CD4-positive, alpha-beta T cell (primary cell): ENCODE measurements around the gene PCDH18. TPM values are rescaled to one million over a fixed set of nuclear protein-coding genes. Genes with fewer than 3 reads are reported as not detected.

Source experiments
- ATAC-seq: fragments of 200-7000 bp; cut with Tn5 transposase; one replicate; pipeline ENCODE4 v1.10.0; 2022; ENCODE audit warnings: mild to moderate bottlenecking; ENCODE audit not compliant: poor library complexity
- CTCF ChIA-PET: fragments of 350-600 bp; sonication (Branson Sonifier 250); formaldehyde crosslinking; loops from one replicate; lab custom pipeline; 2021; ENCODE audit warnings: antibody characterized with exemption, inconsistent platforms; lab: Charles Lee
- POLR2A ChIA-PET: fragments of 350-600 bp; sonication (Branson Sonifier 250); formaldehyde crosslinking; loops from one replicate; lab custom pipeline; 2021; ENCODE audit warnings: antibody characterized with exemption, inconsistent platforms; lab: Charles Lee
- DNase-seq, 14 experiments: peaks; one replicate each; pipeline ENCODE4 v3.0.0-alpha.2; 2013 to 2020; ENCODE audit warnings: mixed read lengths in 2 of 14
- H3K27ac ChIP-seq, 2 donors: one replicate each; pipeline versions ENCODE4 v1.5.1 to v1.7.0; 2013; ENCODE audit warnings: low read length in 2 of 2, low read depth in 1 of 2, mild to moderate bottlenecking in 1 of 2
- H3K27me3 ChIP-seq, 2 experiments: 1 replicate in 1 of 2; 2 replicates in 1 of 2; pipeline versions ENCODE4 v1.6.1 to v1.7.0; 2013; ENCODE audit warnings: low read length in 2 of 2, control low read depth in 1 of 2, mild to moderate bottlenecking in 1 of 2, moderate library complexity in 1 of 2; ENCODE audit not compliant: insufficient read depth in 2 of 2, control insufficient read depth in 1 of 2
- H3K36me3 ChIP-seq: one replicate; pipeline ENCODE4 v1.6.1; 2013; ENCODE audit warnings: low read length, control low read depth; ENCODE audit not compliant: insufficient read depth
- H3K4me1 ChIP-seq: one replicate; pipeline ENCODE4 v1.6.1; 2013; ENCODE audit warnings: low read length, control low read depth; ENCODE audit not compliant: insufficient read depth
- H3K4me3 ChIP-seq: one replicate; pipeline ENCODE4 v1.5.1; 2013; ENCODE audit warnings: mild to moderate bottlenecking, low read length, moderate library complexity
- H3K9me3 ChIP-seq, 2 experiments: 1 replicate in 1 of 2; 2 replicates in 1 of 2; pipeline versions ENCODE4 v1.6.1 to v1.7.0; 2013; ENCODE audit warnings: low read length in 2 of 2, mild to moderate bottlenecking in 2 of 2, control low read depth in 1 of 2, moderate library complexity in 1 of 2; ENCODE audit not compliant: control insufficient read depth in 1 of 2, insufficient read depth in 1 of 2
- H3K27ac Mint-ChIP-seq: one replicate; pipeline ENCODE4 v1.8.0; 2020; ENCODE audit warnings: mixed read lengths
- H3K27me3 Mint-ChIP-seq: one replicate; pipeline ENCODE4 v1.8.0; 2021; ENCODE audit warnings: mixed read lengths
- H3K36me3 Mint-ChIP-seq: one replicate; pipeline ENCODE4 v1.8.0; 2021; ENCODE audit warnings: low read depth, mixed read lengths
- H3K4me1 Mint-ChIP-seq: one replicate; pipeline ENCODE4 v1.8.0; 2021; ENCODE audit warnings: low read depth, mixed read lengths
- H3K4me3 Mint-ChIP-seq: one replicate; pipeline ENCODE4 v1.8.0; 2020; ENCODE audit warnings: mild to moderate bottlenecking, mixed read lengths
- H3K9me3 Mint-ChIP-seq: one replicate; pipeline ENCODE4 v1.8.0; 2020; ENCODE audit warnings: mixed read lengths
- intact Hi-C, 2 experiments: fragments of 100-400 bp; cut with DNase I in 1 of 2; cut with micrococcal nuclease in 1 of 2; formaldehyde crosslinking; loops; one replicate each; pipeline versions ENCODE4 v1.15.1 to v1.9.0; 2023 to 2025; cut with DNase I, micrococcal nuclease
- total RNA-seq, 174 experiments: library from RNA in 2 of 174; stranded (reverse) in 2 of 174; gene quantifications; one replicate each; pipeline ENCODE4 v1.2.3 and lab custom pipeline; 2021 to 2026
- TF ChIP-seq, protein P1 (sequence below): fragments of 200-600 bp; IDR thresholded peaks from one replicate; pipeline ENCODE4 v1.8.0; 2022; ENCODE audit warnings: antibody characterized with exemption, mild to moderate bottlenecking

PCDH18 gene
- total RNA-seq, 2 experiments from 2014 or later, result not detected

DNA sequence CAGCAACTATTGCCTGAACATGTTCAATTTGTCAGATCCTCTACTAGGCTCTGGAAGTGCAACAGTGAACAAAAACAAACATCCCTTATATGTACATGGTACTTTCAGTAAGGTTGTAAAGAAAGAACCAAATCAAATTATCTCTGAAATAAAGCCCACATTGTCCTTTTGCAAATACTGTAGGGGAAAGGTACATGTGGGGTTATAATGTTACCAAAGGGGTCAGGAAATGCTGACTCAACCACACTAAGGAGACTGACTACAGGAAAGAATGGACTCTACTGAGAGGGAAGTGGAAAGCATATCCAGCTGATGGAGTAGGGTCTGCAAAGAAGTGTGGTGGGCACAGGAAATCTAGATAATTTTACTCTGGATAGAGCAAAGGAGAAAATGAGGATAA, 61.5 kb downstream of the PCDH18 start:
- no peaks in the 10 kb centered on the region for H3K27me3 Mint-ChIP-seq

More for the DNA sequence above, 61.5 kb downstream of the PCDH18 start:
- CTCF ChIA-PET, result no interaction called here
- no peak overlapping the region for H3K4me3 ChIP-seq
- no peaks in the 10 kb centered on the region for H3K36me3 ChIP-seq
- intact Hi-C loops, result no loop called here
- Mint-ChIP-seq H3K27ac (no peak overlapping the region), H3K9me3 (peaks cover 8% of the 10 kb centered on the region), H3K4me3 (no peak overlapping the region), H3K4me1 (no peaks in the 10 kb centered on the region), H3K36me3 (no peaks in the 10 kb centered on the region)
- DNase-seq, result no peak
- no peaks in the 10 kb centered on the region for H3K9me3 ChIP-seq
- H3K27me3 ChIP-seq, result no peaks in the 10 kb centered on the region
- H3K27ac ChIP-seq, result no peak overlapping the region
- TF ChIP-seq, protein P1, sequence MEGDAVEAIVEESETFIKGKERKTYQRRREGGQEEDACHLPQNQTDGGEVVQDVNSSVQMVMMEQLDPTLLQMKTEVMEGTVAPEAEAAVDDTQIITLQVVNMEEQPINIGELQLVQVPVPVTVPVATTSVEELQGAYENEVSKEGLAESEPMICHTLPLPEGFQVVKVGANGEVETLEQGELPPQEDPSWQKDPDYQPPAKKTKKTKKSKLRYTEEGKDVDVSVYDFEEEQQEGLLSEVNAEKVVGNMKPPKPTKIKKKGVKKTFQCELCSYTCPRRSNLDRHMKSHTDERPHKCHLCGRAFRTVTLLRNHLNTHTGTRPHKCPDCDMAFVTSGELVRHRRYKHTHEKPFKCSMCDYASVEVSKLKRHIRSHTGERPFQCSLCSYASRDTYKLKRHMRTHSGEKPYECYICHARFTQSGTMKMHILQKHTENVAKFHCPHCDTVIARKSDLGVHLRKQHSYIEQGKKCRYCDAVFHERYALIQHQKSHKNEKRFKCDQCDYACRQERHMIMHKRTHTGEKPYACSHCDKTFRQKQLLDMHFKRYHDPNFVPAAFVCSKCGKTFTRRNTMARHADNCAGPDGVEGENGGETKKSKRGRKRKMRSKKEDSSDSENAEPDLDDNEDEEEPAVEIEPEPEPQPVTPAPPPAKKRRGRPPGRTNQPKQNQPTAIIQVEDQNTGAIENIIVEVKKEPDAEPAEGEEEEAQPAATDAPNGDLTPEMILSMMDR, result no peak
- no peaks in the 10 kb centered on the region for H3K4me1 ChIP-seq
- POLR2A ChIA-PET, result no interaction called here
- no peak for ATAC-seq
